K562 (cell line): ENCODE measurements around the gene PRICKLE3. TPM values are rescaled to one million over a fixed set of nuclear protein-coding genes. Genes with fewer than 3 reads are reported as not detected.

ENCODE experiments used
- ATAC-seq: fragments of 200-7000 bp; cut with Tn5 transposase; 3 replicates; pipeline ENCODE4 v1.9.1; 2020; ENCODE audit warnings: moderate library complexity
- BruUV-seq: library from RNA; stranded (reverse); fragments of 400-500 nt; replicated peaks from 2 replicates; lab custom pipeline; 2021; lab: Mats Ljungman, UMichigan
- CTCF ChIA-PET: fragments of 300-600 bp; formaldehyde crosslinking; extraction: SDS; loops from one replicate; lab custom pipeline; 2021; ENCODE audit warnings: low intra/inter-chr PET ratio; lab: Yijun Ruan, JAX
- POLR2A ChIA-PET: fragments of 300-600, 350-650 bp; sonication (Branson Sonifier 250); formaldehyde crosslinking; extraction: SDS; loops from one replicate; lab custom pipeline; 2021; ENCODE audit warnings: antibody characterized with exemption, inconsistent platforms; lab: Yijun Ruan, JAX
- DNase-seq, 4 experiments: peaks; one replicate each; pipeline versions ENCODE4 v3.0.0 to v3.0.0-alpha.2; 2011 to 2018; ENCODE audit warnings: low spot score in 3 of 4, mixed read lengths in 3 of 4; ENCODE audit errors: extremely low read depth in 1 of 4
- FAIRE-seq: peaks from 2 replicates; lab custom pipeline; 2011; peaks lifted over from hg19 to GRCh38; lab: Jason Lieb, UNC
- H2AFZ ChIP-seq: 2 replicates; pipeline ENCODE4 v1.6.0; 2011; ENCODE audit warnings: low read depth, low read length, control low read depth, inconsistent platforms
- H3K27ac ChIP-seq: fragments of 200-600 bp; 3 replicates; pipeline ENCODE4 v1.8.0; 2011; ENCODE audit warnings: low read depth, mild to moderate bottlenecking, control low read depth, inconsistent platforms, low read length, moderate library complexity, mixed read lengths; ENCODE audit errors: extremely low read depth
- H3K27me3 ChIP-seq, 2 experiments: fragments of 300-600 bp in 1 of 2; 2 replicates in 1 of 2; 3 replicates in 1 of 2; pipeline versions ENCODE4 v1.6.0 to v1.8.0; 2011; ENCODE audit warnings: inconsistent platforms in 2 of 2, low read length in 2 of 2, mild to moderate bottlenecking in 1 of 2, mixed read lengths in 1 of 2, moderate library complexity in 1 of 2; ENCODE audit not compliant: control insufficient read depth in 2 of 2, insufficient read depth in 2 of 2
- H3K36me3 ChIP-seq: fragments of 300-600 bp; 3 replicates; pipeline ENCODE4 v1.8.0; 2011; ENCODE audit warnings: mild to moderate bottlenecking, low read length, inconsistent platforms; ENCODE audit not compliant: control insufficient read depth, insufficient read depth
- H3K4me1 ChIP-seq, 2 experiments: fragments of 200-600 bp in 1 of 2; replicated peaks in 1 of 2; 2 replicates in 1 of 2; 3 replicates in 1 of 2; pipeline versions ENCODE4 v1.5.1 to v1.8.0; 2011; ENCODE audit warnings: inconsistent platforms in 2 of 2, low read length in 2 of 2, mild to moderate bottlenecking in 1 of 2, mixed read lengths in 1 of 2, moderate library complexity in 1 of 2; ENCODE audit not compliant: control insufficient read depth in 2 of 2, insufficient read depth in 2 of 2
- H3K4me2 ChIP-seq: 2 replicates; pipeline ENCODE4 v1.6.1; 2011; ENCODE audit warnings: low read length, control low read depth, inconsistent platforms, mixed read lengths; ENCODE audit not compliant: insufficient read depth
- H3K4me3 ChIP-seq: fragments of 200-600 bp; sonication (generic), shearing (Covaris generic); 2 replicates; pipeline ENCODE4 v1.5.1; 2016; ENCODE audit warnings: control low read depth, inconsistent platforms
- H3K79me2 ChIP-seq: fragments of 200-600 bp; 3 replicates; pipeline ENCODE4 v1.8.0; 2011; ENCODE audit warnings: low read length, inconsistent platforms; ENCODE audit not compliant: control insufficient read depth, insufficient read depth
- H3K9ac ChIP-seq, 2 experiments: 2 replicates each; pipeline versions ENCODE4 v1.6.0 to v1.6.1; 2011; ENCODE audit warnings: low read depth in 2 of 2, low read length in 2 of 2, control low read depth in 1 of 2, inconsistent platforms in 1 of 2, mild to moderate bottlenecking in 1 of 2, mixed read lengths in 1 of 2; ENCODE audit not compliant: insufficient read depth in 1 of 2
- H3K9me1 ChIP-seq: one replicate; pipeline ENCODE4 v1.6.0; 2011; ENCODE audit warnings: inconsistent platforms, mild to moderate bottlenecking, low read length, moderate library complexity; ENCODE audit not compliant: control insufficient read depth, insufficient read depth
- H3K9me3 ChIP-seq: replicated peaks from 2 replicates; pipeline ENCODE4 v1.5.1; 2011; ENCODE audit warnings: low read depth, low read length, inconsistent platforms; ENCODE audit not compliant: control insufficient read depth, insufficient read depth
- H4K20me1 ChIP-seq: replicated peaks from 2 replicates; pipeline ENCODE4 v1.6.1; 2011; ENCODE audit warnings: low read length, inconsistent platforms, mixed read lengths; ENCODE audit not compliant: control insufficient read depth, insufficient read depth
- ILK ChIP-seq: fragments of 450-650 bp; IDR thresholded peaks from 2 replicates; pipeline ENCODE4 v1.6.1; 2016; ENCODE audit warnings: missing genetic modification characterization, low read depth, mild to moderate bottlenecking, missing compliant biosample characterization, moderate library complexity, borderline replicate concordance
- KDM2B ChIP-seq: fragments of 250-450 bp; sonication (Bioruptor Pico); IDR thresholded peaks from 2 replicates; pipeline ENCODE4 v1.8.0; 2021; ENCODE audit warnings: mild to moderate bottlenecking, moderate library complexity
- TFAP4 ChIP-seq: sonication (generic); formaldehyde crosslinking; IDR thresholded peaks from 2 replicates; pipeline ENCODE4 v1.8.0; 2022; ENCODE audit warnings: missing genetic modification reagents, mild to moderate bottlenecking, moderate library complexity, borderline replicate concordance
- ZFX ChIP-seq: sonication (generic); formaldehyde crosslinking; IDR thresholded peaks from 2 replicates; pipeline ENCODE4 v1.8.0; 2022; ENCODE audit warnings: mild to moderate bottlenecking, missing genetic modification reagents, moderate library complexity
- ZNF639 ChIP-seq, 2 experiments: fragments of 200-800 bp in 1 of 2; sonication (Bioruptor generic) in 1 of 2; sonication (generic) in 1 of 2; formaldehyde crosslinking in 1 of 2; IDR thresholded peaks in 1 of 2; conservative IDR thresholded peaks in 1 of 2; 2 replicates each; pipeline versions ENCODE4 v1.5.0 to v1.6.1; 2016 to 2020; ENCODE audit warnings: missing compliant biosample characterization in 1 of 2, missing genetic modification characterization in 1 of 2, missing genetic modification reagents in 1 of 2
- WGBS: fragments of 100-300 bp; shearing (Covaris generic); methylation state at CpG from one replicate; pipeline ENCODE4 v1.1.6; 2016; ENCODE audit warnings: low coverage, mixed read lengths; ENCODE audit not compliant: insufficient coverage; ENCODE audit errors: missing lambda C conversion rate; 5-methylcytosine and 5-hydroxymethylcytosine counted together
- in situ Hi-C: fragments of 300-500 bp; cut with MboI; formaldehyde crosslinking; loops from 4 replicates; pipeline ENCODE4 v1.15.0; 2018; ENCODE audit warnings: inconsistent platforms, mixed read lengths
- intact Hi-C: fragments of 100-400 bp; cut with micrococcal nuclease; formaldehyde crosslinking; loops from 2 replicates; pipeline ENCODE4 v1.14.2; 2022
- polyA plus RNA-seq, 8 experiments: library from polyadenylated mRNA; depleted of rRNA in 4 of 8; stranded (reverse) in 5 of 8; unstranded in 3 of 8; fragments of >200 nt; fragmentation: Nextera tagmentation in 2 of 8; fragmentation: Illumina TruSeq in 1 of 8; extraction: Ambion mirVana in 2 of 8; extraction: Trizol in 1 of 8; gene quantifications; 2 replicates each; pipeline versions ENCODE4 v1.2.1 to v1.2.3, GENCODE V29; 2011 to 2014; ENCODE audit warnings: inconsistent platforms in 1 of 8, missing spikeins in 1 of 8
- total RNA-seq, 7 experiments: library from RNA; depleted of rRNA in 6 of 7; stranded (reverse); fragments of >200 nt in 6 of 7; fragmentation: Illumina TruSeq in 2 of 7; extraction: Trizol in 2 of 7; gene quantifications; 2 replicates each; pipeline versions ENCODE4 v1.2.1 to v1.2.3, GENCODE V29; 2011 to 2021; ENCODE audit warnings: low replicate concordance in 1 of 7
- TF ChIP-seq, protein P1 (sequence below): fragments of 200-800 bp; sonication (Bioruptor generic); IDR thresholded peaks from 2 replicates; pipeline ENCODE4 v1.6.1; 2017; ENCODE audit warnings: missing genetic modification characterization, missing compliant biosample characterization
- TF ChIP-seq, protein P2 (sequence below): fragments of 450-650 bp; IDR thresholded peaks from 2 replicates; pipeline ENCODE4 v1.6.1; 2017; ENCODE audit warnings: antibody characterized with exemption, mild to moderate bottlenecking
- TF ChIP-seq, protein P3 (sequence below), 2 experiments: IDR thresholded peaks; 2 replicates each; pipeline ENCODE4 v1.6.1; 2011; ENCODE audit warnings: borderline replicate concordance in 1 of 2, control low read depth in 1 of 2, low read depth in 1 of 2, low read length in 1 of 2, mild to moderate bottlenecking in 1 of 2, mixed read lengths in 1 of 2, moderate library complexity in 1 of 2; ENCODE audit not compliant: insufficient read depth in 1 of 2, insufficient read length in 1 of 2, poor library complexity in 1 of 2, severe bottlenecking in 1 of 2; ENCODE audit errors: extremely low read depth in 1 of 2

PRICKLE3 gene
- total and polyA plus RNA-seq, 9 of the 15 experiments (the other 6 are each of a cell fraction or from before 2014, with no cell fraction given) = 1.1 to 44.3 (median 14.0) TPM

DNA sequence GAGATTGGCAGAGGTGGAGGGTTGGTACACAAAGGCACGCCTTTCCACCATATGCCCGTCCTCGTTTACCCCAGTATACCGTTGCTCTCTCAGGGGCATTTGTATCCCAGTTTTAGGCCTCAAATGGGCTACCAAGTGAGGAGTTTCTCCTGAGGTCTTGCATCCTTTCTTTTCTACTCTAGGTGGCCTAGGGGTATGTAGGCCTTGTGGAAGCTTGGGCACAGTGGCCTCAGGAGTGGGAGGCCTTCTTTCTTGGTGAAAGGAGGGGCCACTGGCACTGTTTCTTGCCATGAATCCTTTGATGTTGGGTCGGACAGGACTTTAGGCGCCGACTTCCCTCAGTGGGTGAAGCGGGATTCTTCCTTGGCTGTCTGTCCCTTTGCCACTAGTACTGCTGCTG is 38.9 kb downstream of the PRICKLE3 start:
- 0% methylated on average over 7 of the region's 8 CpGs for WGBS
- Histone ChIP-seq H3K4me2 (peak overlapping the region; percentile 94), H3K36me3 (peaks cover 56% of the 10 kb centered on the region), H3K27ac (peak overlapping the region; percentile 98), H2AFZ (no peak overlapping the region), H4K20me1 (no peaks in the 10 kb centered on the region), H3K4me3 (peak overlapping the region; percentile 54), H3K79me2 (peaks cover 78% of the 10 kb centered on the region), H3K9me1 (no peaks in the 10 kb centered on the region), H3K4me1 (peaks cover 5 to 9% of the 10 kb centered on the region in 2 experiments; a peak in 3 of 5 replicates), H3K9ac (peak overlapping the region; percentile 95 to 97), H3K9me3 (peaks cover 14% of the 10 kb centered on the region), H3K27me3 (no peaks in the 10 kb centered on the region)
- POLR2A ChIA-PET = interaction anchor here (0.8 kb wide), 1 partner anchor 11 kb away, joined by 3 read pairs; no protein-coding TSS in a partner anchor
- BruUV-seq = no TSS peak
- no peak for FAIRE-seq
- ATAC-seq = peak; percentile 24
- peak in 1 of 4 experiments; percentile 31 for DNase-seq
- in situ Hi-C loops = no loop called here
- intact Hi-C loops = loop anchor here (5.0 kb wide), 1 partner anchor 45 kb away; no protein-coding TSS in a partner anchor
- CTCF ChIA-PET = no interaction called here
- TF ChIP-seq, protein P1, sequence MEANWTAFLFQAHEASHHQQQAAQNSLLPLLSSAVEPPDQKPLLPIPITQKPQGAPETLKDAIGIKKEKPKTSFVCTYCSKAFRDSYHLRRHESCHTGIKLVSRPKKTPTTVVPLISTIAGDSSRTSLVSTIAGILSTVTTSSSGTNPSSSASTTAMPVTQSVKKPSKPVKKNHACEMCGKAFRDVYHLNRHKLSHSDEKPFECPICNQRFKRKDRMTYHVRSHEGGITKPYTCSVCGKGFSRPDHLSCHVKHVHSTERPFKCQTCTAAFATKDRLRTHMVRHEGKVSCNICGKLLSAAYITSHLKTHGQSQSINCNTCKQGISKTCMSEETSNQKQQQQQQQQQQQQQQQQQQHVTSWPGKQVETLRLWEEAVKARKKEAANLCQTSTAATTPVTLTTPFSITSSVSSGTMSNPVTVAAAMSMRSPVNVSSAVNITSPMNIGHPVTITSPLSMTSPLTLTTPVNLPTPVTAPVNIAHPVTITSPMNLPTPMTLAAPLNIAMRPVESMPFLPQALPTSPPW = peak; percentile 38
- TF ChIP-seq TFAP4 (CRISPR knock-in tag) (no peak), ILK (tag) (no peak), ZFX (peak; percentile 77), KDM2B (CRISPR knock-in tag) (no peak), ZNF639 (CRISPR knock-in tag; conservative IDR thresholded peaks at IDR 0.05 in 1 of 2, IDR thresholded peaks at IDR 0.05 in 1 of 2) (0 out of 4 replicates have a peak, but pooled peaks of 1 of the 2 experiments have one; percentile 36)
- TF ChIP-seq, protein P2, sequence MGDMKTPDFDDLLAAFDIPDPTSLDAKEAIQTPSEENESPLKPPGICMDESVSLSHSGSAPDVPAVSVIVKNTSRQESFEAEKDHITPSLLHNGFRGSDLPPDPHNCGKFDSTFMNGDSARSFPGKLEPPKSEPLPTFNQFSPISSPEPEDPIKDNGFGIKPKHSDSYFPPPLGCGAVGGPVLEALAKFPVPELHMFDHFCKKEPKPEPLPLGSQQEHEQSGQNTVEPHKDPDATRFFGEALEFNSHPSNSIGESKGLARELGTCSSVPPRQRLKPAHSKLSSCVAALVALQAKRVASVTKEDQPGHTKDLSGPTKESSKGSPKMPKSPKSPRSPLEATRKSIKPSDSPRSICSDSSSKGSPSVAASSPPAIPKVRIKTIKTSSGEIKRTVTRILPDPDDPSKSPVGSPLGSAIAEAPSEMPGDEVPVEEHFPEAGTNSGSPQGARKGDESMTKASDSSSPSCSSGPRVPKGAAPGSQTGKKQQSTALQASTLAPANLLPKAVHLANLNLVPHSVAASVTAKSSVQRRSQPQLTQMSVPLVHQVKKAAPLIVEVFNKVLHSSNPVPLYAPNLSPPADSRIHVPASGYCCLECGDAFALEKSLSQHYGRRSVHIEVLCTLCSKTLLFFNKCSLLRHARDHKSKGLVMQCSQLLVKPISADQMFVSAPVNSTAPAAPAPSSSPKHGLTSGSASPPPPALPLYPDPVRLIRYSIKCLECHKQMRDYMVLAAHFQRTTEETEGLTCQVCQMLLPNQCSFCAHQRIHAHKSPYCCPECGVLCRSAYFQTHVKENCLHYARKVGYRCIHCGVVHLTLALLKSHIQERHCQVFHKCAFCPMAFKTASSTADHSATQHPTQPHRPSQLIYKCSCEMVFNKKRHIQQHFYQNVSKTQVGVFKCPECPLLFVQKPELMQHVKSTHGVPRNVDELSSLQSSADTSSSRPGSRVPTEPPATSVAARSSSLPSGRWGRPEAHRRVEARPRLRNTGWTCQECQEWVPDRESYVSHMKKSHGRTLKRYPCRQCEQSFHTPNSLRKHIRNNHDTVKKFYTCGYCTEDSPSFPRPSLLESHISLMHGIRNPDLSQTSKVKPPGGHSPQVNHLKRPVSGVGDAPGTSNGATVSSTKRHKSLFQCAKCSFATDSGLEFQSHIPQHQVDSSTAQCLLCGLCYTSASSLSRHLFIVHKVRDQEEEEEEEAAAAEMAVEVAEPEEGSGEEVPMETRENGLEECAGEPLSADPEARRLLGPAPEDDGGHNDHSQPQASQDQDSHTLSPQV = peak; percentile 45
- TF ChIP-seq, protein P3, sequence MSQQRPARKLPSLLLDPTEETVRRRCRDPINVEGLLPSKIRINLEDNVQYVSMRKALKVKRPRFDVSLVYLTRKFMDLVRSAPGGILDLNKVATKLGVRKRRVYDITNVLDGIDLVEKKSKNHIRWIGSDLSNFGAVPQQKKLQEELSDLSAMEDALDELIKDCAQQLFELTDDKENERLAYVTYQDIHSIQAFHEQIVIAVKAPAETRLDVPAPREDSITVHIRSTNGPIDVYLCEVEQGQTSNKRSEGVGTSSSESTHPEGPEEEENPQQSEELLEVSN (IDR thresholded peaks at IDR 0.05; ENCODE audit: borderline replicate concordance in 1 of 2, extremely low read depth in 1 of 2, insufficient read depth in 1 of 2, insufficient read length in 1 of 2, low read depth in 1 of 2, low read length in 1 of 2, poor library complexity in 1 of 2, severe bottlenecking in 1 of 2) = peak in 1 of 2 experiments; percentile 3
